H1 (cell line): Measurements from ENCODE around the gene BCLAF3.

Experiments used
- HDAC2 ChIP-seq, 2 experiments: fragments of 300-600 bp in 1 of 2; sonication (generic) in 1 of 2; IDR thresholded peaks; 2 replicates each; pipeline ENCODE4 v1.6.1; 2011 to 2012; ENCODE audit warnings: low read depth in 2 of 2, low read length in 2 of 2, mild to moderate bottlenecking in 2 of 2, moderate library complexity in 2 of 2, borderline replicate concordance in 1 of 2, inconsistent platforms in 1 of 2
- POLR2AphosphoS5 ChIP-seq: IDR thresholded peaks from 2 replicates; pipeline ENCODE4 v1.6.1; 2011; ENCODE audit warnings: low read depth, low read length
- RNF2 ChIP-seq: fragments of 200-900, 300-1000 bp; sonication (generic); IDR thresholded peaks from 2 replicates; pipeline ENCODE4 v1.7.1; 2016; ENCODE audit warnings: borderline replicate concordance, low read depth, mild to moderate bottlenecking, antibody characterized with exemption, low read length; ENCODE audit not compliant: poor library complexity, severe bottlenecking; ENCODE audit errors: missing control alignments
- SIN3A ChIP-seq, 2 experiments: IDR thresholded peaks in 1 of 2; conservative IDR thresholded peaks in 1 of 2; 2 replicates each; pipeline ENCODE4 v1.6.1; 2011 to 2012; ENCODE audit warnings: low read length in 2 of 2, improper control_type of control experiment in 1 of 2, low read depth in 1 of 2, mild to moderate bottlenecking in 1 of 2
- SP1 ChIP-seq: IDR thresholded peaks from 2 replicates; pipeline ENCODE4 v1.6.1; 2011; ENCODE audit warnings: low read depth, low read length
- TAF1 ChIP-seq: IDR thresholded peaks from 2 replicates; pipeline ENCODE4 v1.6.1; 2011; ENCODE audit warnings: mild to moderate bottlenecking, low read depth, low read length
- ZNF274 ChIP-seq: IDR thresholded peaks from 2 replicates; pipeline ENCODE4 v1.7.0; 2012; ENCODE audit warnings: low read length, borderline replicate concordance; ENCODE audit errors: extremely low read depth
- TF ChIP-seq, protein P1 (sequence below), 3 experiments: IDR thresholded peaks; 1 replicate in 2 of 3; 2 replicates in 1 of 3; pipeline versions ENCODE4 v1.5.1 to v1.6.1; 2011; ENCODE audit warnings: low read length in 3 of 3, mild to moderate bottlenecking in 3 of 3, inconsistent platforms in 2 of 3, low read depth in 1 of 3, moderate library complexity in 1 of 3; ENCODE audit not compliant: insufficient read depth in 1 of 3; ENCODE audit errors: control extremely low read depth in 1 of 3

DNA sequence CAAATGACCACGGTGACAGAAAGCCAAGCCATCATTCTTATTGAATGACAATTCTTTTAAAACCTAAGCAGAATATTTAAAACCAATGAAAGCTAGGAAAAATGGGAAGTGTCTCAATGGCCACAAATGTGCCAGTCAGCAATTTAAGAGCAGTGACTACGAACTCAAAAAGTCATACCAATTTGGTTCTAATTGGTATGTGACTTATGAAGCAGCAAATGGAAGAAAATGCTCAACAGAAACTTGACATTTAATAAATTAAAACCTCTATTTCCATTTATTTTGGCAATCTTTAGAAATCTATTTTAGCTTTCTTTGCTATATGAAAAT, 25.7 kb upstream of the BCLAF3 start:
- TF ChIP-seq, protein P1, sequence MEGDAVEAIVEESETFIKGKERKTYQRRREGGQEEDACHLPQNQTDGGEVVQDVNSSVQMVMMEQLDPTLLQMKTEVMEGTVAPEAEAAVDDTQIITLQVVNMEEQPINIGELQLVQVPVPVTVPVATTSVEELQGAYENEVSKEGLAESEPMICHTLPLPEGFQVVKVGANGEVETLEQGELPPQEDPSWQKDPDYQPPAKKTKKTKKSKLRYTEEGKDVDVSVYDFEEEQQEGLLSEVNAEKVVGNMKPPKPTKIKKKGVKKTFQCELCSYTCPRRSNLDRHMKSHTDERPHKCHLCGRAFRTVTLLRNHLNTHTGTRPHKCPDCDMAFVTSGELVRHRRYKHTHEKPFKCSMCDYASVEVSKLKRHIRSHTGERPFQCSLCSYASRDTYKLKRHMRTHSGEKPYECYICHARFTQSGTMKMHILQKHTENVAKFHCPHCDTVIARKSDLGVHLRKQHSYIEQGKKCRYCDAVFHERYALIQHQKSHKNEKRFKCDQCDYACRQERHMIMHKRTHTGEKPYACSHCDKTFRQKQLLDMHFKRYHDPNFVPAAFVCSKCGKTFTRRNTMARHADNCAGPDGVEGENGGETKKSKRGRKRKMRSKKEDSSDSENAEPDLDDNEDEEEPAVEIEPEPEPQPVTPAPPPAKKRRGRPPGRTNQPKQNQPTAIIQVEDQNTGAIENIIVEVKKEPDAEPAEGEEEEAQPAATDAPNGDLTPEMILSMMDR (IDR thresholded peaks at IDR 0.05; ENCODE audit: control extremely low read depth in 1 of 3, insufficient read depth in 1 of 3, low read depth in 1 of 3, low read length in 3 of 3), result no peak
- no peak for TF ChIP-seq RNF2
- no peak for TF ChIP-seq POLR2AphosphoS5
- TF ChIP-seq SIN3A (conservative IDR thresholded peaks at IDR 0.05 in 1 of 2, IDR thresholded peaks at IDR 0.05 in 1 of 2; ENCODE audit: low read depth in 1 of 2, low read length in 2 of 2), result no peak
- TF ChIP-seq TAF1, result no peak
- no peak for TF ChIP-seq HDAC2 (IDR thresholded peaks at IDR 0.05; ENCODE audit: borderline replicate concordance in 1 of 2, low read depth in 2 of 2, low read length in 2 of 2)
- no peak for TF ChIP-seq SP1
- no peak for TF ChIP-seq ZNF274
